Spleen (tissue), 11 donors: ENCODE results near the gene RGS6. TPM values are rescaled to one million over a fixed set of nuclear protein-coding genes. Genes with fewer than 3 reads are reported as not detected.

Experiments
- DNase-seq: peaks from one replicate; pipeline ENCODE4 v3.0.0-alpha.2; 2020
- H3K27ac ChIP-seq, 8 donors: fragments of 200-600 bp; sonication (generic) in 7 of 8; 1 replicate in 4 of 8; 2 replicates in 4 of 8; pipeline versions ENCODE4 v1.5.0 to v1.8.0; 2016 to 2021; ENCODE audit warnings: inconsistent platforms in 4 of 8, mild to moderate bottlenecking in 4 of 8, moderate library complexity in 1 of 8
- H3K27me3 ChIP-seq, 7 donors: fragments of 200-600 bp; sonication (generic) in 6 of 7; replicated peaks in 1 of 7; 1 replicate in 4 of 7; 2 replicates in 3 of 7; pipeline versions ENCODE4 v1.5.0 to v1.8.0; 2016 to 2021; ENCODE audit warnings: inconsistent platforms in 3 of 7, mild to moderate bottlenecking in 1 of 7
- H3K36me3 ChIP-seq, 6 donors: fragments of 200-600 bp; sonication (generic) in 5 of 6; 1 replicate in 4 of 6; 2 replicates in 2 of 6; pipeline versions ENCODE4 v1.5.0 to v1.8.0; 2016 to 2021; ENCODE audit warnings: inconsistent platforms in 2 of 6
- H3K4me1 ChIP-seq, 6 donors: fragments of 200-600 bp; sonication (generic) in 5 of 6; 1 replicate in 3 of 6; 2 replicates in 3 of 6; pipeline versions ENCODE4 v1.5.0 to v1.8.0; 2016 to 2021; ENCODE audit warnings: inconsistent platforms in 3 of 6
- H3K4me3 ChIP-seq, 8 donors: fragments of 200-600 bp; sonication (generic) in 7 of 8; 1 replicate in 4 of 8; 2 replicates in 4 of 8; pipeline versions ENCODE4 v1.5.0 to v1.8.0; 2016 to 2021; ENCODE audit warnings: inconsistent platforms in 4 of 8, mild to moderate bottlenecking in 4 of 8, moderate library complexity in 2 of 8
- H3K9me3 ChIP-seq, 8 donors: fragments of 200-600 bp; sonication (generic) in 7 of 8; 1 replicate in 4 of 8; 2 replicates in 4 of 8; pipeline versions ENCODE4 v1.5.0 to v1.8.0; 2016 to 2021; ENCODE audit warnings: inconsistent platforms in 4 of 8
- CTCF ChIP-seq, 11 experiments: fragments of 200-600 bp in 7 of 11; fragments of 450-650 bp in 4 of 11; sonication (generic) in 4 of 11; IDR thresholded peaks in 8 of 11; conservative IDR thresholded peaks in 3 of 11; 1 replicate in 7 of 11; 2 replicates in 4 of 11; pipeline versions ENCODE4 v1.4.0 to v1.8.0; 2016 to 2021; ENCODE audit warnings: antibody characterized with exemption in 11 of 11, inconsistent platforms in 4 of 11, mild to moderate bottlenecking in 1 of 11
- POLR2A ChIP-seq, 3 donors: fragments of 450-650 bp; IDR thresholded peaks; one replicate each; pipeline ENCODE4 v1.5.1; 2017; ENCODE audit warnings: antibody characterized with exemption in 3 of 3, mild to moderate bottlenecking in 1 of 3
- POLR2AphosphoS5 ChIP-seq, 3 donors: sonication (generic); formaldehyde crosslinking; IDR thresholded peaks; one replicate each; pipeline ENCODE4 v1.5.1; 2017; ENCODE audit warnings: antibody characterized with exemption in 3 of 3
- WGBS, 5 donors: extraction: QIAGEN DNeasy Blood & Tissue Kit in 3 of 5; methylation state at CpG; one replicate each; pipeline versions ENCODE4 v1.1.5 to v1.1.7; 2013 to 2018; 5-methylcytosine and 5-hydroxymethylcytosine counted together
- intact Hi-C: fragments of 100-400 bp; cut with DNase I; formaldehyde crosslinking; loops from one replicate; pipeline ENCODE4 v1.15.0; 2023; ENCODE audit warnings: low total_unique reads
- polyA plus RNA-seq, 3 donors: library from polyadenylated mRNA; stranded (reverse); fragments of 200-250 nt; gene quantifications; one replicate each; pipeline ENCODE4 v1.2.1, GENCODE V29; 2013
- total RNA-seq, 7 donors: library from RNA; depleted of rRNA in 3 of 7; stranded (reverse); fragments of >200 nt in 3 of 7; fragmentation: NEBNext Ultra II Directional in 4 of 7; extraction: Animal tissue kit (Norgen Biotek cat#: 25700) in 4 of 7; gene quantifications; one replicate each; pipeline versions ENCODE4 v1.1.0 to v1.2.1, GENCODE V29; 2016 to 2021
- donor health status: healthy with polysubstance abuse.
- donor health status: DM: no; HTN: no; CAD: no; lungs with moderate emphysema.
- donor health status: DM: no; HTN: no; CAD: no.
- donor health status: Bipolar disorder and iron deficiency.
- donor health status: healthy.
- donor health status: DM: no; HTN: no; CAD: no.
- donor health status: DM: yes; HTN: yes; CAD: no.

The RGS6 gene
- total and polyA plus RNA-seq, 10 donors: 0.20 to 8.1 (median 2.3) TPM

GRCh38 chr14:72172597-72172996 is 240.4 kb downstream of the RGS6 start:
- WGBS, 5 donors: 77 to 86% (median 81%) methylated on average over 3 of the region's 3 CpGs
- intact Hi-C loops: no loop called here
- TF ChIP-seq POLR2A (IDR thresholded peaks at IDR 0.05) (no peak), CTCF (IDR thresholded peaks at IDR 0.05 in 8 of 11, conservative IDR thresholded peaks at IDR 0.05 in 3 of 11) (no peak), POLR2AphosphoS5 (IDR thresholded peaks at IDR 0.05) (no peak)

DNA sequence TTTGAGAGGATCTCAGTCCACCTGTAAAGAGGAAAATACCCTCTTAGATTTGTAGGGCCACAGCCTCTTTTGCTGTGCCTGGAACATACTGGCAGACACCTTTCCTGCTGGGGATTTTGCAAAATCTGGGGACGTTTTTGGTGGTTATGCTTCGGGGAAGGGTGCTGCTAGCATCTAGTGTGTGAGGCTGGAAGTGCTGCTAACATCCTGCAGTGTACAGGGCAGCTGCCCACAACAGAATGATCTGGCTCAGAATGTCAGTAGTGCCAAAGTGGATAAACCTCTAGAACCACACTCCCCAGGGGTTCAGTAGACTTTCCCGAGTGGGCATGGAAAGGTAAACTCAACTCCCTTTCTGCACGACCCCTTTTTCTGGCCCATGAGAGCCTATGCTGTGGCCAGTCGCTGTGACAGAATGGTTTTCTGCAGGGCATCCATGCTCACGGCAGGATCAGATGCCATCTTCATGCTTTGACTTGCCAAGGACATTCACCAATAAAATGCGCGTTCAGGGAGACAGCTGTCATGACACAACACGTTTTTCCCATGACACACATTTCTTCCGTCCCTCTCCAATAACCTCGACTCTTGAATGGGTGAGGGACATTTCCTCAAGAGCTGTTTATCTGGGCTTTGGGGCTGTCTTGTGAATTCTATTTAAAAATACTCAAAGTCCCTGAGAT is 240.9 kb downstream of the RGS6 start:
- no peak for DNase-seq
- Histone ChIP-seq H3K27me3 (peaks cover 0 to 13% (median 0%) of the 10 kb centered on the region in 7 donors), H3K27ac (no peak overlapping the region)

More at GRCh38 chr14:72172597-72172996, 240.4 kb downstream of the RGS6 start:
- H3K27me3 ChIP-seq: peaks cover 0 to 16% (median 0%) of the 10 kb centered on the region in 7 donors
- no peak overlapping the region for H3K4me3 ChIP-seq
- H3K9me3 ChIP-seq: no peaks in the 10 kb centered on the region
- H3K27ac ChIP-seq: no peak overlapping the region
- H3K4me1 ChIP-seq: no peaks in the 10 kb centered on the region
- no peak for DNase-seq
- H3K36me3 ChIP-seq: no peaks in the 10 kb centered on the region

DNA sequence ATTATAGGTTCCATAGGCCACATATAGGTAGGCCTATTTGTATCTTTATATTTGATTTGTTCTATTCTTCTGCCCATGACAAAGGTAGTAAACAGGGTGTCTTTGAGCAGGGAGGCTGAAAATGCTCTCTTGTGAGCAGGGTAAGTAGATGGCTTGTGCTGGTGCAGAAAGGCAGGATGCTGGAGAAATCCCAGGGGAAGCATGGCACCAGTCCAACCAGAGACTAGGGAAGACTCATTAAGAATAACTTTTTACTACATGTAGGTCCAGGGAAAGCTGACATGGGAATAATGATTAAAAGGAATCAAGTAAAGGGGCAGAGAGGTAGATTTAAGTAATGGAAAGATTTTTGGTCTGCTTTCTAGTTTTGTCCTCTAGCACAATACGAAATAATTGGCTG is 245.0 kb downstream of the RGS6 start:
- Histone ChIP-seq H3K4me1 (no peaks in the 10 kb centered on the region), H3K36me3 (no peaks in the 10 kb centered on the region), H3K27me3 (peaks cover 0 to 18% (median 0%) of the 10 kb centered on the region in 7 donors), H3K27ac (no peak overlapping the region), H3K4me3 (no peak overlapping the region), H3K9me3 (peaks cover 0 to 23% (median 6%) of the 10 kb centered on the region in 8 donors)
- intact Hi-C loops: no loop called here
- TF ChIP-seq POLR2A (IDR thresholded peaks at IDR 0.05) (no peak), CTCF (IDR thresholded peaks at IDR 0.05 in 8 of 11, conservative IDR thresholded peaks at IDR 0.05 in 3 of 11) (no peak), POLR2AphosphoS5 (IDR thresholded peaks at IDR 0.05) (no peak)
- DNase-seq: no peak
- WGBS, 5 donors: 78 to 97% (median 82%) methylated on average over 1 of the region's 1 CpG

More for the DNA sequence above, 240.9 kb downstream of the RGS6 start:
- peaks cover 0 to 2% (median 0%) of the 10 kb centered on the region in 8 donors for H3K9me3 ChIP-seq
- no peaks in the 10 kb centered on the region for H3K36me3 ChIP-seq
- no peaks in the 10 kb centered on the region for H3K4me1 ChIP-seq
- 71 to 85% (median 79%) methylated on average over 11 of the region's 11 CpGs for WGBS, 5 donors
- TF ChIP-seq POLR2AphosphoS5 (IDR thresholded peaks at IDR 0.05): no peak
- no peak for TF ChIP-seq POLR2A (IDR thresholded peaks at IDR 0.05)
- TF ChIP-seq CTCF (IDR thresholded peaks at IDR 0.05 in 8 of 11, conservative IDR thresholded peaks at IDR 0.05 in 3 of 11): no peak
- intact Hi-C loops: no loop called here
- H3K4me3 ChIP-seq: no peak overlapping the region

- no peak overlapping the region for H3K27ac ChIP-seq
- intact Hi-C loops: no loop called here
- H3K27me3 ChIP-seq: peaks cover 0 to 18% (median 0%) of the 10 kb centered on the region in 7 donors
- no peak overlapping the region for H3K4me3 ChIP-seq
- no peak for DNase-seq
- TF ChIP-seq CTCF (IDR thresholded peaks at IDR 0.05 in 8 of 11, conservative IDR thresholded peaks at IDR 0.05 in 3 of 11) (no peak), POLR2A (IDR thresholded peaks at IDR 0.05) (no peak), POLR2AphosphoS5 (IDR thresholded peaks at IDR 0.05) (no peak)
- no peaks in the 10 kb centered on the region for H3K36me3 ChIP-seq
- H3K4me1 ChIP-seq: no peaks in the 10 kb centered on the region
- 53 to 66% (median 62%) methylated on average over 3 of the region's 3 CpGs for WGBS, 5 donors
- peaks cover 0 to 23% (median 6%) of the 10 kb centered on the region in 8 donors for H3K9me3 ChIP-seq
Measured at GRCh38 chr14:72178517-72178916, 246.3 kb downstream of the RGS6 start.
